K562 treated with DMSO at 1 percent for 24 hours (cell line): ENCODE results near the gene LPAR1. TPM values are rescaled to one million over a fixed set of nuclear protein-coding genes. Genes with fewer than 3 reads are reported as not detected.

ENCODE experiments used
- total RNA-seq: library from RNA; unstranded; fragments of 300-600 nt; gene quantifications from 2 replicates; pipeline ENCODE4 v1.2.3, GENCODE V29; 2022; ENCODE audit warnings: low read depth; ENCODE audit not compliant: insufficient read depth

Gene LPAR1
- total RNA-seq, result not detected in 2 replicates

GRCh38 chr9:111038331-111039230 lies at the start of gene LPAR1:
LPAR1 (minus strand) TSS chr9:111038470; CDS start chr9:110972117, 66,353 bp downstream.

